ENCODE results near the gene CDC42SE2.
"Not testable (repeated sequence)": the region's sequence is repeated elsewhere in the genome, so short reads cannot be mapped to it uniquely, and the experiment has no call there.

CDC42SE2 gene

DNA sequence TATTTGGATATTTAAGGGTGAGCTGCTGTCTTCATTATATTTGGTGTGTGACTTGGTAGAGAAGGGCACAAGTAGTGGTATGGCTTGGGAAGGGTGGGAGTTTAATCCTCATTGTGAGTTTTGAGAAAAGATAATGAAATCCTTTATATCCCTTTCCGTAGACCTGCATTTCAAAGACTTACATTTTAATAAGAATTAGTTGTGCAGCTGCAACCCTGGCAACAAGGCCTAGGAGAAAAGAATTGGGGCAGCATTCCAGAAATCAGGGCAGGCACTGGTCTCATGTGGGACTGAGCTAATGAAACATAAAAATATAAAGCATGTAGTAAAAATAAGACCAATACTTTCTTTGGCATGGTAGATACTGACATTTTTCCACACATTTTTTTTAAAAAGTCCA, 60.5 kb downstream of the CDC42SE2 start:
- DNase-seq = no peak

GRCh38 chr5:131328536-131329285, 64.9 kb downstream of the CDC42SE2 start:
- DNase-seq = no peak

GRCh38 chr5:131329286-131329560, 65.4 kb downstream of the CDC42SE2 start:
- no peak for DNase-seq

- no peak for DNase-seq
Observed at GRCh38 chr5:131330031-131330430, 66.2 kb downstream of the CDC42SE2 start.

- DNase-seq = not testable (repeated sequence)
Observed at GRCh38 chr5:131335756-131336155, 71.9 kb downstream of the CDC42SE2 start.

GRCh38 chr5:131336801-131337200, 72.9 kb downstream of the CDC42SE2 start:
- DNase-seq = not testable (repeated sequence)

DNA sequence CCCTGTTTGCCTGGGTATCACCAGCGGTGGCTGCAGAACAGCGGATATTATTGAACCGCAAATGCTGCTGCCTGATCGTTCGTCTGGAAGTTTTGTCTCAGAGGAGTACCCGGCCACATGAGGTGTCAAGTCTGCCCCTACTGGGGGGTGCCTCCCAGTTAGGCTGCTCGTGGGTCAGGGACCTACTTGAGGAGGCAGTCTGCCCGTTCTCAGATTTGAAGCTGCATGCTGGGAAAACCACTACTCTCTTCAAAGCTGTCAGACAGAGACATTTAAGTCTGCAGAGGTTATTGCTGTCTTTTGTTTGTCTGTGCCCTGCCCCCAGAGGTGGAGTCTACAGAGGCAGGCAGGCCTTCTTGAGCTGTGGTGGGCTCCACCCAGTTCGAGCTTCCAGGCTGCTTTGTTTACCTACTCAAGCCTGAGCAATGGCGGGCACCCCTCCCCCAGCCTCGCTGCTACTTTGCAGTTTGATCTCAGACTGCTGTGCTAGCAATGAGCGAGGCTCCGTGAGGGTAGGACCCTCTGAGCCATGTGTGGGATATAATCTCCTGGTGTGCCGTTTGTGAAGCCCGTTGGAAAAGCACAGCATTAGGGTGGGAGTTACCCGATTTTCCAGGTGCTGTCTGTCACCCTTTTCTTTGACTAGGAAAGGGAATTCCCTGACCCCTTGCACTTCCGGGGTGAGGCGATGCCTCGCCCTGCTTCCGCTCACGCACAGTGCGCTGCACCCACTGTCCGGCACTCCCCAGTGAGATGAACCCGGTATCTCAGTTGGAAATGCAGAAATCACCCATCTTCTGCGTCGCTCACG, 73.6 kb downstream of the CDC42SE2 start:
- DNase-seq = not testable (repeated sequence)

GRCh38 chr5:131338051-131338453, 74.2 kb downstream of the CDC42SE2 start:
- no peak for DNase-seq

DNA sequence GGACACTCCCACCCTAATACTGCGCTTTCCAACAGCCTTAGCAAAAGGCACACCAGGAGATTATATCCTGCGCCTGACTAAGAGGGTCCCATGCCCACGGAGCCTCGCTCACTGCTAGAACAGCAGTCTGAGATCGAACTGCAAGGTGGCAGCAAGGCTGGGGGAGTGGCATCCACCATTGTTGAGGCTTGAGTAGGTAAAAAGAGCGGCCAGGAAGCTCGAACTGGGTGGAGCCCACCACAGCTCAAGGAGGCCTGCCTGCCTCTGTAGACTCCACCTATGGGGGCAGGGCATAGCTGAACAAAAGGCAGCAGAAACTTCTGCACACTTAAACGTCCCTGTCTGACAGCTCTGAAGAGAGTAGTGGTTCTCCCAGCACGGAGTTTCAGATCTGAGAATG, 80.4 kb downstream of the CDC42SE2 start:
- not testable (repeated sequence) for DNase-seq

- DNase-seq = not testable (repeated sequence)
Observed at GRCh38 chr5:131346204-131346603, 82.4 kb downstream of the CDC42SE2 start.

- no peak for DNase-seq
Observed at GRCh38 chr5:131353991-131354390, 90.1 kb downstream of the CDC42SE2 start.

DNA sequence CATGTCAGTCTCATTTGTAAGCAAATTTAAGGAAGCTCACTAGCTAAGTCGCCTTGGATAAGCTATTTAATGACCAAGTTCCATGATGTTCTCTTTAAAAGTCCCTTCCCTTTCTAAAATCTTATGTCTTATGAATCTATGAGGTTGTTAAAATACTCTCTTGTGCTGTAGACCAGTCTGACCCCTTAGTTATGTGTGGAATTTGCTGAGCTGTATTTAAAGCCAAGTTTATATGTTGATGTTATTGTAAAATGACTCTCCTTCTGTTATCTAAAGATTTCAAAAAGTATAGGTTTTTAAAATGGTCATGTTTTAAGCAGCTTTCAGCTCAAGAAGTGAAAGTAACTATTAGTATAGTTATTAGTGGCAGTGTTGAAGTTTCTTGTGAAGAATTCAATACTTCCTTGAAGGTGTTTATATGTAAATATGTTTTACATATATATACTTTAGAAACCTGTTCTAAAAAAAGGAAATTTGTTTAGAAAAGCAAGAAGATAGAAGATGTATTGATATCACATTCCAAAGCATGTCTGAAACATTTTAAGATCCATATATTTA, 92.2 kb downstream of the CDC42SE2 start:
- DNase-seq = no peak

DNA sequence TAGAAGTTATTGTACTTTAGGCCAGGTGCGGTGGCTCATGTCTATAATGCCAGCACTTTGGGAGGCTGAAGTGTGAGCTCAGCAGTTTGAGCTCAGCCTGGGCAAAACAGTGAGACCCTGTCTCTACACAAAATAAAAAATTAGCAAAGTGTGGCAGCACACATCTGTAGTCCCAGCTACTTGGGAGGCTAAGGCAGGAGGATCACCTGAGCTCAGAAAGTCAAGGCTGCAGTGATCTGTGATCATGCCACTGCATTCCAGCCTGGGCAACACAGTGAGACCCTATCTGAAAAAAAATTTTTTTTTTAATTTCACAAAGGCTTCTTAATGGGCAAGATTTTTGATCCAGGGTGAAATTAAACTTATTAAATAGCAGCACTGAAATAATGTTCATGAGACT, 92.8 kb downstream of the CDC42SE2 start:
- DNase-seq = no peak

DNA sequence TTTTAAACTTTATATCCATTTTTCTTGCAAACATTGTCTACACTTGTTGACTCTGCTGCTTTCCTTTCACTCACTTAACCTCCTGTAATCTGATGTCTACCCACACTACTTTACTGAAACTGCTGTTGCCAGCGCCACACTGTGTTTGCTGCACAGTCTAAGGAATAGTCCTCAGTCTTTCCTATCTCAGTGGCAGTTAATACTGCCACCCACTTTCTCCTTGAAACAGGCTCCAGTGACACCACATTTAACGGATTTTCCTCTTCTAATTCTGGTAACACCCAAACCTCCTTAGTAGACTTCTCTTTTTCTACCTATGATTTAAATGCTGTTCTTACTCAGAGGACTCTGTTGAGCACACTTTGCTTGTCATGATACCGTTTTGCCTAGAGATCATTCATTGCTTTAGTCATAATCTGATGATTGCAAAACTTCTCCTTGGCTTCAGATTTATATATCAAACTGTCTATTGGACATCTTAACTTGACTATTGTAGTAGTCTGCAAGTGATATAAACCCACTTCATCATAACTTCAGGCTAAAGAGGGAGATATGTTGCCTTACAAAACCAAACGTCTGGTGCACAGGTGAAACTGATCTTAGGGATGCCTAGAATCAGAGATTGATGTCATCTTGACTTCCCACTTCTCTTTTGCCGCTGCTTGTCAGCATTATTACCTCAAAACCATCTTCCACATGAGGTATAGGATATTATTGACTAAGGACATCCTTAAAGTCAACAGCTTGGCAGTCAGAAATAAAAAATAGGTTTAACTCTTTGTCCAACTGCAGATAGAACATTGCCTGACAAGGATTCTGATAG, 94.1 kb downstream of the CDC42SE2 start:
- no peak for DNase-seq

DNA sequence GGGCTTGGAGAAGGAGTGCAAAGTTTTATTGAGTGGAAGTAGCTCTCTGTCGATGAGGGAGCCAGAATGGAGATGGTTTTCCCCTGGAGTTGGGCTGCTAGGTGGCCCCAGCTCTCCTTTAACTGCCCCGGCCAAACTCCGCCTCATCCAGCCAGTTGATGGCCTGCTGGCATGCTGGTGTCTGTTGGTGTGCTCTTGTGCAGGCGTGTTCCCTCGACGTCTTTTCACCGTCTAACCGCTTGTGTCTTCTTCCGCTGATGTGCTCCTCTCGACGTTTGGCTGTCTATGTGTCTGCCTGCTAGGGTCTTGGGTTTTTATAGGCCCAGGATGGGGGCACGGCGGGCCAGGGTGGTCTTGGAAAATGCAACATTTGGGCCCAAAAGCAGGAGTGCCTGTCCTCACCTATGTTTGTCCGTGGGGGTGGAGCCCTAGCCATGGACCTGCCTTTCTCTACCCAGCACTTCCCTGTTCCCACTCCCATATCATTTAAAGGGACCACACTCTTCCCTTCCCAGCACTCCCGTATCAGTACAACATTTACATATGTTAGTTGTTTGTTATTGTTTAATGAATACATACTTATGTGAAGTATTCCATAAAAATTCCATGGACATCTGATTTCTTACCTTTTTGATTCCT, 97.9 kb downstream of the CDC42SE2 start:
- no peak for DNase-seq

GRCh38 chr5:131363811-131364506, 100.1 kb downstream of the CDC42SE2 start:
- DNase-seq = no peak

DNA sequence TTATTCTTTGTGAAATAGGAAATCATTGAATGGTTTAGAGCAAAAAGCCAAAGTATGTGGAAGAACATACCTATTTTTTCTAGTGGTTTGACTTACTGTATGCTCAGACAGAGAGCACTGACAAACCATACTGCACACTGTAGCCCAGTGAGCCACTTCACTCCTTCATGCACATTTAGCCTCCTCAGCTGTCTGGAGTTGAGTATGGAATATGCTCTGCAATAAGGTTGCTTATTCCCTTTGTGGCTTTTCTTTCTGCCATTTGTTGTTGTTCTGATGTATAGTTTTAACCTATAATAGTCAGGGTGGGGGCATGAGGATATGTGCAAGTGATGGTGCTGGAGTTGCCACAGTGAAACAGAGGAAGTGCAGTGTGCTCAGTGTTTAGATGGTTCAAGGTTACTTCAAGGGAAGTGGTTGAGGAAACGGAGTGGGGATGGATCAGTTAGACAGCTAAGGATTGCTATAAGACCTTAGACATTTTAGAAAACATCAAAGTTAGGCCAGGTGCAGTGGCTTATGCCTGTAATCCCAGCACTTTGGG, 100.7 kb downstream of the CDC42SE2 start:
- DNase-seq = no peak

GRCh38 chr5:131366428-131366827, 102.6 kb downstream of the CDC42SE2 start:
- DNase-seq = no peak

DNA sequence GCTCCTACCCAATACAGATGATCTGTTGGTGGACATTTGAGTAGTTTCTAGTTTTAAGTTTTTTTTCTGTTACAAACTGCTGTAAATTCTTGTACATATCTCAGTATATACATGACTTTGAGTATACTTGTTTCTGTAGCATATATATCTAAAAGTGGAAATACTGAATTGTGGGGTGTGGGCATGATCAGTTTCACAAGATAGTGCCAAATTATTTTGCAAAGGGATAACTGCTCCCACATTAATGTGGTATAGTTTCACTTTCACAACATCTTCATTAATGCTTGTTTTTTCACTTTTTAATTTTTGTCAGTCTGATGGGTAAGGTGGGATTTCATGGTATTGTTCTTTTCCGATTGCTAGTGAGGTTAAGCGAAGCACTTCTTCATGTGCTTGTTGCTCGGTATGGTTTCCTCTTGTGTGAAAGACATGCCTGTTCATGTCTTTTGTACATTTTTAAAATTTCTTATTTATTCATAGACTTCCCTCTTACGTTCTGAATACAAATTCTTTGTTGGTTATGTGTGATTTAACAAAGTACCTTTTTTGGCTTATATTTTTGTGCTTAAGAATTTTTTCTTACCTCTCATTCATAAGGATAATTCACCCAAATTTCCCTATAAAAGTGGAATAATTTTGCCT, 103.5 kb downstream of the CDC42SE2 start:
- DNase-seq = no peak

- no peak for DNase-seq
Observed at GRCh38 chr5:131368866-131369265, 105.0 kb downstream of the CDC42SE2 start.

DNA sequence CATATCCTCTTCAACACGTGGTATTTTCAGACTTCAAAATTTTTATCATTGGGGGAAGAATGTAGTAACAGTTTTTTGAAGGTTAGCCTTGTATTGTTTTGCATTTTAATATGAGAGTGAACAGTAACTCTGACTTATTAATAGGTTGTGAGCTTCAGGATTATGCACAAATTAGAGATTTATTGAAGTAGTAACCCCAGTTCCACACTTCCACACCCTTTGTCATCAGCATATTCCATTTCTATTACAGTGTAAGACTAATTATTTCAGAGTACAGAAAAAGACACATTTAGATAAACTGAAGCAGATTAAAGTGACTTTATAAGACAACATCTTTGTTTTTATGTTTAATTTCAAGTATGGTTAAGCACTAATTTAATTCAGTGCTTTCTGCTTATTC, 105.7 kb downstream of the CDC42SE2 start:
- DNase-seq = no peak
